Endothelial cell of umbilical vein (primary cell): Measurements from ENCODE around the gene CDC5L.

ENCODE experiments used
- CTCF ChIP-seq, 2 donors: IDR thresholded peaks; 1 replicate in 1 of 2; 2 replicates in 1 of 2; pipeline ENCODE4 v1.5.1; 2011; ENCODE audit warnings: low read length in 2 of 2, mild to moderate bottlenecking in 2 of 2, moderate library complexity in 2 of 2, control low read depth in 1 of 2, inconsistent platforms in 1 of 2, low read depth in 1 of 2; ENCODE audit not compliant: insufficient read depth in 1 of 2; ENCODE audit errors: extremely low read depth in 1 of 2
- EZH2 ChIP-seq: IDR thresholded peaks from 2 replicates; pipeline ENCODE4 v1.6.1; 2012; ENCODE audit warnings: borderline replicate concordance, low read depth, mild to moderate bottlenecking, moderate library complexity, low read length, inconsistent platforms; ENCODE audit not compliant: severe bottlenecking
- MYC ChIP-seq: IDR thresholded peaks from one replicate; pipeline ENCODE4 v1.6.1; 2011; ENCODE audit warnings: mild to moderate bottlenecking, low read depth, low read length
- POLR2A ChIP-seq: IDR thresholded peaks from 2 replicates; pipeline ENCODE4 v1.6.1; 2012; ENCODE audit warnings: low read depth, mild to moderate bottlenecking, control low read depth, low read length

DNA sequence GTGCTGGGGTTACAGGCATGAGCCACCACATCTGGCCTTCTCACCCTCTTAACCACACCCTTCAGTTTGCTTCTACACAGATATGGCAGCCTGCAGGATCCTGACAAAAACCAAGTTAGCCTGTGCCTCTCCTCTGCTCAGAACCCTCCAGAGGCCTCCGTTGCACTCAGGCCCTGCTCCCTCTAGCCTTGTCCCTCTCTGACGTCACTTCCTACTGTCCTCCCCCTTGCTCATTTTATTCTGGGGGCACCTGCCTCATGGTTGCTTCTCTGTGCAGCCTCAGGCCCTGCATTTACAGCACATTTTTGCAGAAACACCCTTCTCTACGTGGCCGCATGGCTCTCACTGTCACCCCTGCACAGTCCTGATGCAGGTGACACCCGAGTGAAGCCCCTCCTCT is 105.6 kb downstream of the CDC5L start:
- TF ChIP-seq CTCF (IDR thresholded peaks at IDR 0.05; ENCODE audit: extremely low read depth in 1 of 2, insufficient read depth in 1 of 2, low read depth in 1 of 2, low read length in 2 of 2) = no peak
- no peak for TF ChIP-seq EZH2
- no peak for TF ChIP-seq POLR2A
- TF ChIP-seq MYC = no peak
